Kidney (tissue), 14 donors: ENCODE results near the gene WDR91. TPM values are rescaled to one million over a fixed set of nuclear protein-coding genes. Genes with fewer than 3 reads are reported as not detected.

Experiments used
- DNase-seq, 5 donors: peaks; one replicate each; pipeline ENCODE4 v3.0.0-alpha.2; 2013 to 2020
- FAIRE-seq: peaks from 2 replicates; lab custom pipeline; 2012; peaks lifted over from hg19 to GRCh38; lab: Jason Lieb, UNC
- H3K27ac ChIP-seq, 2 donors: one replicate each; pipeline ENCODE4 v1.7.0; 2013; ENCODE audit warnings: low read depth in 2 of 2, low read length in 2 of 2, inconsistent platforms in 1 of 2
- H3K27me3 ChIP-seq: one replicate; pipeline ENCODE4 v1.7.1; 2013; ENCODE audit warnings: low read length, inconsistent platforms; ENCODE audit not compliant: control insufficient read depth, insufficient read depth
- H3K36me3 ChIP-seq, 3 donors: one replicate each; pipeline versions ENCODE4 v1.7.0 to v1.7.1; 2013; ENCODE audit warnings: low read length in 3 of 3, control low read depth in 1 of 3, inconsistent platforms in 1 of 3; ENCODE audit not compliant: insufficient read depth in 3 of 3, control insufficient read depth in 2 of 3
- H3K4me1 ChIP-seq, 3 donors: one replicate each; pipeline versions ENCODE4 v1.7.0 to v1.7.1; 2013; ENCODE audit warnings: low read length in 3 of 3, inconsistent platforms in 1 of 3, low read depth in 1 of 3; ENCODE audit not compliant: control insufficient read depth in 2 of 3, insufficient read depth in 2 of 3
- H3K4me3 ChIP-seq, 3 donors: one replicate each; pipeline versions ENCODE4 v1.7.0 to v1.8.1; 2013; ENCODE audit warnings: low read length in 3 of 3, control low read depth in 1 of 3, inconsistent platforms in 1 of 3
- H3K9ac ChIP-seq, 3 donors: one replicate each; pipeline versions ENCODE4 v1.7.0 to v1.7.1; 2013; ENCODE audit warnings: low read length in 3 of 3, control low read depth in 1 of 3, inconsistent platforms in 1 of 3
- H3K9me3 ChIP-seq, 3 donors: one replicate each; pipeline versions ENCODE4 v1.7.0 to v1.7.1; 2013; ENCODE audit warnings: low read length in 3 of 3, control low read depth in 1 of 3, inconsistent platforms in 1 of 3; ENCODE audit not compliant: control insufficient read depth in 2 of 3, insufficient read depth in 1 of 3
- CTCF ChIP-seq: IDR thresholded peaks from 3 replicates; pipeline ENCODE4 v1.5.1; 2012; ENCODE audit warnings: mild to moderate bottlenecking, moderate library complexity, borderline replicate concordance; ENCODE audit not compliant: insufficient read depth; ENCODE audit errors: extremely low read depth
- intact Hi-C: fragments of 100-400 bp; cut with DNase I; formaldehyde crosslinking; loops from one replicate; pipeline ENCODE4 v1.11.1; 2022
- polyA plus RNA-seq: library from polyadenylated mRNA; stranded (reverse); fragments of 350-450 nt; fragmentation: Illumina TruSeq; extraction: RNeasy Lipid Tissue Mini Kit (QIAGEN cat#74804); gene quantifications from one replicate; pipeline ENCODE4 v1.2.3, GENCODE V29; 2014; ENCODE audit warnings: low read depth, low replicate concordance; ENCODE audit not compliant: insufficient read depth
- total RNA-seq: library from RNA; stranded (reverse); fragmentation: NEBNext Ultra II Directional; extraction: Animal tissue kit (Norgen Biotek cat#: 25700); gene quantifications from one replicate; pipeline ENCODE4 v1.2.1, GENCODE V29; 2021
- donor health status: control.
- donor health status: control.
- donor health status: control.
- donor health status: control.
- donor health status: control.
- donor health status: DM: yes; HTN: yes; CAD: no.
- donor health status: Normal renal cell carcinoma (clear cell type).

Gene WDR91
- total and polyA plus RNA-seq, 2 donors from 2014 or later: 27.8 to 73.9 TPM

GRCh38 chr7:135240441-135240840, 29.1 kb upstream of the WDR91 start:
- intact Hi-C loops: no loop called here
- no peaks in the 10 kb centered on the region for H3K27me3 ChIP-seq
- H3K9me3 ChIP-seq: no peaks in the 10 kb centered on the region
- no peak for DNase-seq
- TF ChIP-seq CTCF: no peak
- no peak overlapping the region for H3K9ac ChIP-seq
- H3K36me3 ChIP-seq: no peaks in the 10 kb centered on the region
- H3K4me3 ChIP-seq: no peak overlapping the region
- FAIRE-seq: no peak
- H3K4me1 ChIP-seq: no peaks in the 10 kb centered on the region
- H3K27ac ChIP-seq: no peak overlapping the region

GRCh38 chr7:135239263-135239662, 27.9 kb upstream of the WDR91 start:
- Histone ChIP-seq H3K36me3 (no peaks in the 10 kb centered on the region), H3K9ac (no peak overlapping the region), H3K9me3 (no peaks in the 10 kb centered on the region), H3K27me3 (no peaks in the 10 kb centered on the region), H3K4me1 (no peaks in the 10 kb centered on the region), H3K27ac (no peak overlapping the region), H3K4me3 (no peak overlapping the region)
- intact Hi-C loops: no loop called here
- FAIRE-seq (no peak), DNase-seq (no peak)
- no peak for TF ChIP-seq CTCF

GRCh38 chr7:135238112-135238744, 26.9 kb upstream of the WDR91 start:
- Histone ChIP-seq H3K27ac (no peak overlapping the region), H3K36me3 (no peaks in the 10 kb centered on the region), H3K27me3 (no peaks in the 10 kb centered on the region), H3K4me1 (no peaks in the 10 kb centered on the region), H3K9ac (no peak overlapping the region), H3K4me3 (no peak overlapping the region), H3K9me3 (no peaks in the 10 kb centered on the region)
- no peak for FAIRE-seq
- DNase-seq: no peak
- intact Hi-C loops: no loop called here
- peak; percentile 4 for TF ChIP-seq CTCF

GRCh38 chr7:135236727-135237126, 25.4 kb upstream of the WDR91 start:
- no peaks in the 10 kb centered on the region for H3K36me3 ChIP-seq
- DNase-seq (peak in 1 of 5 donors; percentile 29), FAIRE-seq (no peak)
- no peak for TF ChIP-seq CTCF
- H3K4me3 ChIP-seq: no peak overlapping the region
- H3K9me3 ChIP-seq: no peaks in the 10 kb centered on the region
- no peaks in the 10 kb centered on the region for H3K4me1 ChIP-seq
- intact Hi-C loops: no loop called here
- no peak overlapping the region for H3K27ac ChIP-seq
- no peak overlapping the region for H3K9ac ChIP-seq
- H3K27me3 ChIP-seq: no peaks in the 10 kb centered on the region
